Endothelial cell of umbilical vein (primary cell): ENCODE data around the gene PSMG2. TPM values are rescaled to one million over a fixed set of nuclear protein-coding genes. Genes with fewer than 3 reads are reported as not detected.

ENCODE experiments used
- BruUV-seq: library from RNA; stranded (reverse); fragments of 400-500 nt; replicated peaks from 2 replicates; lab custom pipeline; 2021; lab: Mats Ljungman, UMichigan
- CTCF ChIA-PET: fragments of 300-600, 350-600 bp; sonication (Branson Sonifier 250); formaldehyde crosslinking; loops from one replicate; lab custom pipeline; 2021; ENCODE audit warnings: antibody characterized with exemption, inconsistent platforms; lab: Charles Lee
- POLR2A ChIA-PET: fragments of 300-600, 350-600 bp; sonication (Branson Sonifier 250); formaldehyde crosslinking; loops from one replicate; lab custom pipeline; 2021; ENCODE audit warnings: antibody characterized with exemption, inconsistent platforms; lab: Charles Lee
- DNase-seq: peaks from one replicate; pipeline ENCODE4 v3.0.0-alpha.2; 2011; ENCODE audit warnings: low read depth, low spot score
- FAIRE-seq: peaks from 2 replicates; lab custom pipeline; 2011; peaks lifted over from hg19 to GRCh38; lab: Jason Lieb, UNC
- H2AFZ ChIP-seq: 2 replicates; pipeline ENCODE4 v1.6.0; 2012; ENCODE audit warnings: low read depth, low read length, control low read depth, inconsistent platforms
- H3K27ac ChIP-seq: 2 replicates; pipeline ENCODE4 v1.5.1; 2011; ENCODE audit warnings: low read depth, mild to moderate bottlenecking, control low read depth, low read length, moderate library complexity; ENCODE audit not compliant: insufficient read depth
- H3K27me3 ChIP-seq, 2 experiments: 2 replicates each; pipeline versions ENCODE4 v1.6.0 to v1.6.1; 2011; ENCODE audit warnings: low read length in 2 of 2, mixed read lengths in 1 of 2; ENCODE audit not compliant: control insufficient read depth in 2 of 2, insufficient read depth in 2 of 2
- H3K36me3 ChIP-seq, 2 experiments: 2 replicates in 1 of 2; 3 replicates in 1 of 2; pipeline ENCODE4 v1.5.1; 2011; ENCODE audit warnings: low read length in 2 of 2, mild to moderate bottlenecking in 1 of 2, moderate library complexity in 1 of 2; ENCODE audit not compliant: control insufficient read depth in 2 of 2, insufficient read depth in 2 of 2; ENCODE audit errors: extremely low read depth in 1 of 2
- H3K4me1 ChIP-seq: 3 replicates; pipeline ENCODE4 v1.5.1; 2011; ENCODE audit warnings: mild to moderate bottlenecking, low read length; ENCODE audit not compliant: control insufficient read depth, insufficient read depth; ENCODE audit errors: extremely low read depth
- H3K4me2 ChIP-seq: 2 replicates; pipeline ENCODE4 v1.6.1; 2011; ENCODE audit warnings: low read length, control low read depth, mixed read lengths; ENCODE audit not compliant: insufficient read depth
- H3K4me3 ChIP-seq, 3 experiments: fragments of 200-600 bp in 1 of 3; sonication (generic), shearing (Covaris generic) in 1 of 3; replicated peaks in 1 of 3; 2 replicates each; pipeline ENCODE4 v1.5.1; 2011 to 2016; ENCODE audit warnings: control low read depth in 3 of 3, low read length in 3 of 3, mild to moderate bottlenecking in 2 of 3, inconsistent platforms in 1 of 3, low read depth in 1 of 3, moderate library complexity in 1 of 3; ENCODE audit not compliant: insufficient read depth in 1 of 3
- H3K79me2 ChIP-seq: 2 replicates; pipeline ENCODE4 v1.6.0; 2012; ENCODE audit warnings: low read length, inconsistent platforms; ENCODE audit not compliant: control insufficient read depth, insufficient read depth
- H3K9ac ChIP-seq: replicated peaks from 2 replicates; pipeline ENCODE3; 2011; ENCODE audit warnings: low read length, control low read depth; ENCODE audit not compliant: insufficient read depth; ENCODE audit errors: extremely low read depth
- H3K9me1 ChIP-seq: replicated peaks from 3 replicates; pipeline ENCODE4 v1.6.0; 2011; ENCODE audit warnings: mild to moderate bottlenecking, low read length; ENCODE audit not compliant: control insufficient read depth, insufficient read depth; ENCODE audit errors: extremely low read depth
- H3K9me3 ChIP-seq: replicated peaks from 2 replicates; pipeline ENCODE4 v1.5.1; 2012; ENCODE audit warnings: low read length, inconsistent platforms; ENCODE audit not compliant: control insufficient read depth, insufficient read depth
- H4K20me1 ChIP-seq: replicated peaks from 2 replicates; pipeline ENCODE3; 2011; ENCODE audit warnings: mild to moderate bottlenecking, low read length; ENCODE audit not compliant: control insufficient read depth, insufficient read depth; ENCODE audit errors: extremely low read depth
- CTCF ChIP-seq, 2 donors: IDR thresholded peaks; 1 replicate in 1 of 2; 2 replicates in 1 of 2; pipeline ENCODE4 v1.5.1; 2011; ENCODE audit warnings: low read length in 2 of 2, mild to moderate bottlenecking in 2 of 2, moderate library complexity in 2 of 2, control low read depth in 1 of 2, inconsistent platforms in 1 of 2, low read depth in 1 of 2; ENCODE audit not compliant: insufficient read depth in 1 of 2; ENCODE audit errors: extremely low read depth in 1 of 2
- EZH2 ChIP-seq: IDR thresholded peaks from 2 replicates; pipeline ENCODE4 v1.6.1; 2012; ENCODE audit warnings: borderline replicate concordance, low read depth, mild to moderate bottlenecking, moderate library complexity, low read length, inconsistent platforms; ENCODE audit not compliant: severe bottlenecking
- FOS ChIP-seq: IDR thresholded peaks from 2 replicates; pipeline ENCODE4 v1.6.1; 2011; ENCODE audit warnings: mild to moderate bottlenecking, low read length, moderate library complexity, borderline replicate concordance; ENCODE audit not compliant: insufficient read depth
- GATA2 ChIP-seq: IDR thresholded peaks from 2 replicates; pipeline ENCODE4 v1.7.0; 2011; ENCODE audit warnings: low read depth, mild to moderate bottlenecking, moderate library complexity, mixed read lengths, low read length; ENCODE audit not compliant: insufficient read length, insufficient read depth
- JUN ChIP-seq: IDR thresholded peaks from 2 replicates; pipeline ENCODE4 v1.6.1; 2011; ENCODE audit warnings: borderline replicate concordance, low read depth; ENCODE audit not compliant: insufficient read length, insufficient read depth
- MYC ChIP-seq: IDR thresholded peaks from one replicate; pipeline ENCODE4 v1.6.1; 2011; ENCODE audit warnings: mild to moderate bottlenecking, low read depth, low read length
- POLR2A ChIP-seq: IDR thresholded peaks from 2 replicates; pipeline ENCODE4 v1.6.1; 2012; ENCODE audit warnings: low read depth, mild to moderate bottlenecking, control low read depth, low read length
- POLR2AphosphoS5 ChIP-seq: IDR thresholded peaks from 2 replicates; pipeline ENCODE4 v1.6.1; 2012; ENCODE audit warnings: low read depth, mild to moderate bottlenecking, control low read depth, low read length, moderate library complexity; ENCODE audit not compliant: insufficient read depth
- dilution Hi-C: fragments of 300-500 bp; cut with MboI; formaldehyde crosslinking; loops from one replicate; pipeline ENCODE4 v1.15.0; 2019; ENCODE audit warnings: low sequenced_read_pairs; ENCODE audit not compliant: extremely low pct_ligation_motif_present
- intact Hi-C: fragments of 100-400 bp; cut with micrococcal nuclease; formaldehyde crosslinking; loops from one replicate; pipeline ENCODE4 v1.10.0; 2022
- polyA plus RNA-seq, 4 experiments: library from polyadenylated mRNA; depleted of rRNA in 3 of 4; stranded (reverse) in 3 of 4; unstranded in 1 of 4; fragments of >200 nt; gene quantifications; 2 replicates each; pipeline versions ENCODE4 v1.2.1 to v1.2.3, GENCODE V29; 2011 to 2012; ENCODE audit warnings: missing spikeins in 1 of 4
- total RNA-seq: library from RNA; stranded (reverse); gene quantifications from 2 replicates; pipeline ENCODE4 v1.2.3, GENCODE V29; 2021
- TF ChIP-seq, protein P1 (sequence below): IDR thresholded peaks from 2 replicates; pipeline ENCODE4 v1.6.1; 2011; ENCODE audit not compliant: insufficient read depth, insufficient read length

The PSMG2 gene
- total and polyA plus RNA-seq, 2 donors (not counting 3 experiments of a cell fraction or from before 2014, with no cell fraction given), result 42.0 to 71.0 TPM

GRCh38 chr18:12751503-12751884 is 48.7 kb downstream of the PSMG2 start:
- ChIA-PET POLR2A (no interaction called here), CTCF (no interaction called here)
- no peaks in the 10 kb centered on the region for H3K79me2 ChIP-seq
- dilution Hi-C loops, result no loop called here
- H3K4me2 ChIP-seq, result no peak overlapping the region
- intact Hi-C loops, result no loop called here
- peaks cover 0 to 2% of the 10 kb centered on the region in 2 experiments for H3K27me3 ChIP-seq
- no peaks in the 10 kb centered on the region for H3K4me1 ChIP-seq
- DNase-seq (no peak), FAIRE-seq (no peak)
- H3K9me1 ChIP-seq, result no peaks in the 10 kb centered on the region
- BruUV-seq, result no TSS peak
- no peaks in the 10 kb centered on the region for H3K36me3 ChIP-seq
- H2AFZ ChIP-seq, result no peak overlapping the region
- H3K9me3 ChIP-seq, result no peaks in the 10 kb centered on the region
- no peak overlapping the region for H3K4me3 ChIP-seq
- H4K20me1 ChIP-seq, result no peaks in the 10 kb centered on the region
- no peak overlapping the region for H3K27ac ChIP-seq
- TF ChIP-seq EZH2, result no peak
- no peak for TF ChIP-seq JUN
- TF ChIP-seq POLR2AphosphoS5, result no peak
- TF ChIP-seq CTCF (IDR thresholded peaks at IDR 0.05; ENCODE audit: extremely low read depth in 1 of 2, insufficient read depth in 1 of 2, low read depth in 1 of 2, low read length in 2 of 2), result no peak
- TF ChIP-seq FOS, result no peak
- no peak for TF ChIP-seq POLR2A
- TF ChIP-seq GATA2, result no peak
- TF ChIP-seq, protein P1, sequence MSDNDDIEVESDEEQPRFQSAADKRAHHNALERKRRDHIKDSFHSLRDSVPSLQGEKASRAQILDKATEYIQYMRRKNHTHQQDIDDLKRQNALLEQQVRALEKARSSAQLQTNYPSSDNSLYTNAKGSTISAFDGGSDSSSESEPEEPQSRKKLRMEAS, result no peak
- TF ChIP-seq MYC, result no peak
- H3K9ac ChIP-seq, result no peak overlapping the region
